Thoracic aorta (tissue), 2 donors: ENCODE measurements around the gene OTUD4. TPM values are rescaled to one million over a fixed set of nuclear protein-coding genes. Genes with fewer than 3 reads are reported as not detected.

Experiments used
- ATAC-seq: fragments of 150-250 bp; one replicate; pipeline ENCODE4 v1.8.0; 2017; ENCODE audit warnings: low read depth; ENCODE audit not compliant: insufficient number of reproducible peaks, low FRiP score
- DNase-seq: peaks from one replicate; pipeline ENCODE4 v3.0.0-alpha.2; 2020; ENCODE audit warnings: low spot score
- H3K27ac ChIP-seq, 2 donors: fragments of 200-600 bp; sonication (generic); 1 replicate in 1 of 2; 2 replicates in 1 of 2; pipeline ENCODE4 v1.5.1; 2016; ENCODE audit warnings: mild to moderate bottlenecking in 2 of 2, moderate library complexity in 2 of 2
- H3K27me3 ChIP-seq: fragments of 200-600 bp; sonication (generic); replicated peaks from 2 replicates; pipeline ENCODE4 v1.6.0; 2016; ENCODE audit warnings: mild to moderate bottlenecking; ENCODE audit not compliant: insufficient read depth
- H3K36me3 ChIP-seq: fragments of 200-600 bp; sonication (generic); one replicate; pipeline ENCODE4 v1.5.1; 2016
- H3K4me1 ChIP-seq, 2 donors: fragments of 200-600 bp; sonication (generic); 1 replicate in 1 of 2; 2 replicates in 1 of 2; pipeline versions ENCODE4 v1.5.1 to v1.6.0; 2016; ENCODE audit warnings: low read depth in 2 of 2, mild to moderate bottlenecking in 1 of 2; ENCODE audit not compliant: control insufficient read depth in 1 of 2
- H3K4me3 ChIP-seq: fragments of 200-600 bp; sonication (generic); 2 replicates; pipeline ENCODE4 v1.5.1; 2016; ENCODE audit warnings: mild to moderate bottlenecking
- H3K9me3 ChIP-seq: fragments of 200-600 bp; sonication (generic); 2 replicates; pipeline ENCODE4 v1.5.1; 2016
- CTCF ChIP-seq: fragments of 200-600 bp; sonication (generic); IDR thresholded peaks from one replicate; pipeline ENCODE4 v1.5.1; 2019; ENCODE audit warnings: antibody characterized with exemption
- total RNA-seq, 2 donors: library from RNA; depleted of rRNA; stranded (reverse); fragments of >200 nt; gene quantifications; one replicate each; pipeline versions ENCODE4 v1.1.0 to v1.2.3, GENCODE V29; 2016

The OTUD4 gene
- total RNA-seq, 2 donors from 2014 or later, result 46.7 to 57.2 TPM

GRCh38 chr4:145171911-145172310, 8.5 kb downstream of the OTUD4 start:
- no peaks in the 10 kb centered on the region for H3K9me3 ChIP-seq
- H3K36me3 ChIP-seq, result peaks cover 4% of the 10 kb centered on the region
- no peak overlapping the region for H3K27ac ChIP-seq
- H3K4me1 ChIP-seq, result peaks cover 8 to 21% of the 10 kb centered on the region in 2 donors
- DNase-seq, result no peak
- no peak overlapping the region for H3K4me3 ChIP-seq
- no peak for TF ChIP-seq CTCF
- ATAC-seq, result no peak
- H3K27me3 ChIP-seq, result no peaks in the 10 kb centered on the region

DNA sequence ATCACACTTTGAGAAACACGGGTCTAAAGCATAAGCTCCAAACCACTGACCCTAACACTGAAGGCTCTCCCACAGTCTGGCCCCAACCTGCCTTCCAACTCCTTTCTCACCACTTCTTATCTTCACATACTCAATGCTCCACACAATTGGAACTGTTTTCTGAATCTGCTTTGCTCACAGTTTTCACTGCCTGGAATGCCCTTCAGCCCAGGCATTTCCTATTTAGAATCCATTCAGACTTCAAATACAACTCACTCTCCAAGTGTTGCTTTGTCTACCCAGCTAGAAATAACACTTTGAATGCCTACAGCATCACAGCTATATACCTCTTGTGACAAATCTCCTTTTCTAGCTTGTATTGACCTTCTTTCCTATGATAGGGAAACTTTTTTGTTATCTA, 10.2 kb downstream of the OTUD4 start:
- Histone ChIP-seq H3K9me3 (no peaks in the 10 kb centered on the region), H3K27me3 (no peaks in the 10 kb centered on the region), H3K4me3 (no peak overlapping the region), H3K27ac (no peak overlapping the region), H3K36me3 (peaks cover 4% of the 10 kb centered on the region), H3K4me1 (peaks cover 0 to 4% of the 10 kb centered on the region in 2 donors)
- DNase-seq (no peak), ATAC-seq (no peak)
- TF ChIP-seq CTCF, result no peak

DNA sequence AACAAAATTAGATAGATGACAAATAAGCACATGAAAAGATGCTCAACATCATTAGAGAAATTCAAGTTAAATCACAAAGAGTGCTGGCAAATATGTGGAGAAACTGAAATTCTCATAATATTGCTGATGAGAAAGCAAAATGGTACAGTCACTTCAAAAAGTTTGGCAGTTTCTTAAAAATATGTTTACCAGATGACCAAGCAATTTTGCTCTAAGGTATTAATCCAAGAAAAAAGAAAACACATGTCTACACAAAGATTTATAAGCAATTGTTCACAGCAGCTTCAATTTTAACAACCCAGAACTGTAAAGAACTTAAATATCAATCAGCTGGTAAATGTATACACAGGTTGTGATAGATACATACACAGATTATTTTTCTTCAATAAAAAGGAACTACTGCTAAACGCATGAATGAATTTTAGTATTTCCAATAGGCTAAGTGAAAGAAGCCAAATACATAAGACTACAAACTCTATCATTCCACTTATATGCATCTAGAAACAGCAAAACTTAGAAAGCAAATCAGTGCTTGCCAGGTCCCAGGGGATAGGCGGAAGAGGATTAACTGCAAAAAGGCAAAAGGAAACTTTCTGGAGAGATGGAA, 11.7 kb downstream of the OTUD4 start:
- ATAC-seq (no peak), DNase-seq (no peak)
- Histone ChIP-seq H3K4me1 (no peaks in the 10 kb centered on the region), H3K9me3 (no peaks in the 10 kb centered on the region), H3K27ac (no peak overlapping the region), H3K36me3 (peaks cover 4% of the 10 kb centered on the region), H3K4me3 (no peak overlapping the region), H3K27me3 (no peaks in the 10 kb centered on the region)
- TF ChIP-seq CTCF, result no peak

GRCh38 chr4:145167887-145168286, 12.5 kb downstream of the OTUD4 start:
- H3K4me3 ChIP-seq, result no peak overlapping the region
- H3K9me3 ChIP-seq, result no peaks in the 10 kb centered on the region
- ATAC-seq, result no peak
- DNase-seq, result no peak
- no peak overlapping the region for H3K27ac ChIP-seq
- TF ChIP-seq CTCF, result no peak
- H3K36me3 ChIP-seq, result peaks cover 4% of the 10 kb centered on the region
- no peaks in the 10 kb centered on the region for H3K27me3 ChIP-seq
- no peaks in the 10 kb centered on the region for H3K4me1 ChIP-seq

GRCh38 chr4:145161549-145161948, 18.8 kb downstream of the OTUD4 start:
- H3K4me1 ChIP-seq, result no peaks in the 10 kb centered on the region

More at GRCh38 chr4:145161549-145161948, 18.8 kb downstream of the OTUD4 start:
- ATAC-seq (no peak), DNase-seq (no peak)
- H3K9me3 ChIP-seq, result no peaks in the 10 kb centered on the region
- H3K36me3 ChIP-seq, result peaks cover 13% of the 10 kb centered on the region
- TF ChIP-seq CTCF, result no peak
- H3K4me3 ChIP-seq, result no peak overlapping the region
- no peaks in the 10 kb centered on the region for H3K27me3 ChIP-seq
- H3K27ac ChIP-seq, result no peak overlapping the region
